Measurements from ENCODE around the gene LSMEM2.

DNA sequence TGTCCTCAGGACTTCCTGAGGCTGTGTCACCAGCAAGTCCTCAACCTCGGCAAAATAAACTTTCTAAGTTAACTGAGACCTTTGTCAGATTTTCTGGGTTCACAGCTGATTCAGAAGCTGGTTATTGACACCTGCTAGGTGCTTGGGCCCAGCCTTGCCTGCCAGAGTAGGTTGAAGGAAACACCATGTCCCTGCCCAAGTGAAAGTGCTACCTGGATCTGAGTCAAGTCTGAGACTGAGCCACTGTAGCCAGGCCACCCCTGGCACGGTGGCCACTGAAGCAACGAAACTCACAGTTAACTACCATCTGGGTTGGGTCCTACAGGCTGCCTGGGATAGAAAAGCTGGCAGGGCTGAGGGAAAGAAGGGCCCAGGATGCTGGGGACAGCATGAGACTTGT is 35.5 kb downstream of the LSMEM2 start:
- TF ChIP-seq, protein P1, sequence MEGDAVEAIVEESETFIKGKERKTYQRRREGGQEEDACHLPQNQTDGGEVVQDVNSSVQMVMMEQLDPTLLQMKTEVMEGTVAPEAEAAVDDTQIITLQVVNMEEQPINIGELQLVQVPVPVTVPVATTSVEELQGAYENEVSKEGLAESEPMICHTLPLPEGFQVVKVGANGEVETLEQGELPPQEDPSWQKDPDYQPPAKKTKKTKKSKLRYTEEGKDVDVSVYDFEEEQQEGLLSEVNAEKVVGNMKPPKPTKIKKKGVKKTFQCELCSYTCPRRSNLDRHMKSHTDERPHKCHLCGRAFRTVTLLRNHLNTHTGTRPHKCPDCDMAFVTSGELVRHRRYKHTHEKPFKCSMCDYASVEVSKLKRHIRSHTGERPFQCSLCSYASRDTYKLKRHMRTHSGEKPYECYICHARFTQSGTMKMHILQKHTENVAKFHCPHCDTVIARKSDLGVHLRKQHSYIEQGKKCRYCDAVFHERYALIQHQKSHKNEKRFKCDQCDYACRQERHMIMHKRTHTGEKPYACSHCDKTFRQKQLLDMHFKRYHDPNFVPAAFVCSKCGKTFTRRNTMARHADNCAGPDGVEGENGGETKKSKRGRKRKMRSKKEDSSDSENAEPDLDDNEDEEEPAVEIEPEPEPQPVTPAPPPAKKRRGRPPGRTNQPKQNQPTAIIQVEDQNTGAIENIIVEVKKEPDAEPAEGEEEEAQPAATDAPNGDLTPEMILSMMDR (IDR thresholded peaks at IDR 0.05; ENCODE audit: poor library complexity) = no peak
- no peak for TF ChIP-seq EZH2phosphoT487 (IDR thresholded peaks at IDR 0.05; ENCODE audit: low read depth, severe bottlenecking, unreplicated experiment)

Data from hepatocyte (in vitro differentiated cells).